GM12892 (cell line): Measurements from ENCODE around the gene PGP.

ENCODE experiments used
- POLR2A ChIP-seq: IDR thresholded peaks from 2 replicates; pipeline ENCODE4 v1.6.1; 2011; ENCODE audit warnings: low read depth, low read length, control low read depth
- POLR2AphosphoS5 ChIP-seq: IDR thresholded peaks from 2 replicates; pipeline ENCODE4 v1.6.1; 2011; ENCODE audit warnings: low read depth, low read length, control low read depth

DNA sequence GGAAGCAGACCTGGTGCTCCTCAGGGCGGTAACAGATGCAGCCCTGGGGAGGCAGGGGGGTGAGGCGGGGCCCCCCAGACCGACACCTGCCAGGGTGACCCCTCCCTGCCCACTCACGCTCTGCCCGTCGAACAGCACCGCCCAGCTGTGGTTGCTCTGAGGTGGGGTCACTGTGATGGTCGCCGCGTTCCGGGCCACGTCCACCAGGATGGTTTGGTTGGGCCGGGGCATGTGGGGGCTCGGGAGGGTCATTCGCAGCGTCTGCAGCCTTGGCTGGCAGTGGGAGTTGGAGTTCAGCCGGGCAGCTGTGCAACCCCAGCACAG is 4.7 kb downstream of the PGP start:
- TF ChIP-seq POLR2A, result no peak
- TF ChIP-seq POLR2AphosphoS5, result no peak
